ENCODE data around the gene PKN1.
A peak's percentile ranks its signal among the peaks of the same experiment; 100 is the strongest.
"Not testable (repeated sequence)": the region's sequence is repeated elsewhere in the genome, so short reads cannot be mapped to it uniquely, and the experiment has no call there.

The PKN1 gene

GRCh38 chr19:14462401-14462800 lies 29.3 kb downstream of the PKN1 start:
- not testable (repeated sequence) for H3K4me3 ChIP-seq (ENCODE audit: low read depth, low read length)

- H3K4me3 ChIP-seq (ENCODE audit: low read depth, low read length) = no peak overlapping the region
These were observed 30.6 kb downstream of the PKN1 start for GRCh38 chr19:14463747-14464146.

GRCh38 chr19:14467391-14467790 lies 34.3 kb downstream of the PKN1 start:
- no peak overlapping the region for H3K4me3 ChIP-seq (ENCODE audit: low read depth, low read length)

GRCh38 chr19:14467816-14468215 lies 34.7 kb downstream of the PKN1 start:
- H3K4me3 ChIP-seq (ENCODE audit: low read depth, low read length) = no peak overlapping the region

GRCh38 chr19:14470031-14470876 lies 37.1 kb downstream of the PKN1 start:
- no peak overlapping the region for H3K4me3 ChIP-seq (ENCODE audit: low read depth, low read length)

- no peak overlapping the region for H3K4me3 ChIP-seq (ENCODE audit: low read depth, low read length)
These were observed 38.5 kb downstream of the PKN1 start for GRCh38 chr19:14471436-14472187.

- peak overlapping the region; percentile 43 for H3K4me3 ChIP-seq (ENCODE audit: low read depth, low read length)
These were observed 39.3 kb downstream of the PKN1 start for GRCh38 chr19:14472202-14472938.

GRCh38 chr19:14473073-14473977 lies 40.2 kb downstream of the PKN1 start:
- H3K4me3 ChIP-seq (ENCODE audit: low read depth, low read length) = no peak overlapping the region

GRCh38 chr19:14473978-14474578 lies 41.0 kb downstream of the PKN1 start:
- H3K4me3 ChIP-seq (ENCODE audit: low read depth, low read length) = no peak overlapping the region

- no peak overlapping the region for H3K4me3 ChIP-seq (ENCODE audit: low read depth, low read length)
These were observed 41.7 kb downstream of the PKN1 start for GRCh38 chr19:14474827-14475226.

- H3K4me3 ChIP-seq (ENCODE audit: low read depth, low read length) = no peak within 1 kb of the TSS
These were observed 42.4 kb downstream of the PKN1 start, which contains the start of gene PTGER1 for GRCh38 chr19:14475251-14476073. PTGER1 (minus strand) TSS chr19:14475354; CDS start chr19:14474320, 1,034 bp downstream.

- no peak overlapping the region for H3K4me3 ChIP-seq (ENCODE audit: low read depth, low read length)
These were observed 43.2 kb downstream of the PKN1 start for GRCh38 chr19:14476327-14476672.

GRCh38 chr19:14476673-14477401 lies 43.7 kb downstream of the PKN1 start:
- H3K4me3 ChIP-seq (ENCODE audit: low read depth, low read length) = no peak overlapping the region

- no peak overlapping the region for H3K4me3 ChIP-seq (ENCODE audit: low read depth, low read length)
These were observed 44.5 kb downstream of the PKN1 start for GRCh38 chr19:14477418-14478112.

GRCh38 chr19:14478113-14478545 lies 45.0 kb downstream of the PKN1 start:
- H3K4me3 ChIP-seq (ENCODE audit: low read depth, low read length) = no peak overlapping the region

- no peak overlapping the region for H3K4me3 ChIP-seq (ENCODE audit: low read depth, low read length)
These were observed 46.3 kb downstream of the PKN1 start for GRCh38 chr19:14479309-14479974.

GRCh38 chr19:14479975-14480699 lies 47.0 kb downstream of the PKN1 start:
- H3K4me3 ChIP-seq (ENCODE audit: low read depth, low read length) = no peak overlapping the region
